Measurements from ENCODE around the gene EPHB2.
"Not testable (repeated sequence)": the region's sequence is repeated elsewhere in the genome, so short reads cannot be mapped to it uniquely, and the experiment has no call there.

Gene EPHB2

DNA sequence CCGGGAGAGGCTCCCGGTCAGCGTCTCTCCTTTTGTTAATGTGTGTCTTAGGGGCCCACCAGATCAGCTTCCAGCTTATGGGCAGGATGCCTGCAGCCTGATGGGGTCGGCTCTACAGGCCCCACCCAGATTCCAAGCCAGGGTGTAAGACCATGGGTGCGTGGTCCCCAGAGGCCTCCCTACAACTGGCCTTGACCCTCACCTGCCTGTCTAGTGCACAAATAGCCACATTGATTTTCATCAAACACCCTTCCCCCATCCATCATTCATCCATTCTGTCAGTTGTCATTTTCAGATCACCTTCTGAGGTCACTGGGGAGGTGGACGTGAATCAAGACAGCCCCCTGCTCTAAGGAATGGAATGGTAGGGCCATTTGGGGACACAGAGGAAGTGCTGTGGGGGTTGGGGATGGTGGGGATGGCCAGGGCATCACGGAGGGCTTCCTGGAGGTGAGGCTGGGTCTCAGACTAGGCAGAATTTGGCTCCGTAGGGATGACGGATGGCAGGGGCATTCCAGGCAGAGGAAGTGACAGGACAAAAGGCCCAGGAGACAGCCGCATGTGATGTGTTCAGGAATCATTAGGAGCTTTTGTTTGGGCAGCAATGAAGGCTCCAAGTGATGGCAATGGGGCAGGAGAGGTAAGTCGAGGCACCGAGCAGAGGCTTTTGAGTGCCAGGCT, 118.8 kb downstream of the EPHB2 start:
- peaks cover 3% of the 10 kb centered on the region for H3K27me3 Mint-ChIP-seq (ENCODE audit: low read depth)
- no peaks in the 10 kb centered on the region for H3K4me1 Mint-ChIP-seq (ENCODE audit: low read depth)
- no peak overlapping the region for H3K27ac Mint-ChIP-seq
- no peak overlapping the region for H3K4me3 Mint-ChIP-seq
- H3K9me3 Mint-ChIP-seq = no peaks in the 10 kb centered on the region
- no peak for DNase-seq (ENCODE audit: low spot score)
- no peaks in the 10 kb centered on the region for H3K36me3 Mint-ChIP-seq (ENCODE audit: low read depth)

- DNase-seq (ENCODE audit: low spot score) = no peak
- no peak overlapping the region for H3K27ac Mint-ChIP-seq
- H3K36me3 Mint-ChIP-seq (ENCODE audit: low read depth) = no peaks in the 10 kb centered on the region
- H3K9me3 Mint-ChIP-seq = no peaks in the 10 kb centered on the region
- no peak overlapping the region for H3K4me3 Mint-ChIP-seq
- H3K27me3 Mint-ChIP-seq (ENCODE audit: low read depth) = peaks cover 3% of the 10 kb centered on the region
- H3K4me1 Mint-ChIP-seq (ENCODE audit: low read depth) = no peaks in the 10 kb centered on the region
These were observed 119.5 kb downstream of the EPHB2 start for GRCh38 chr1:22830041-22830566.

- Mint-ChIP-seq H3K27ac (no peak overlapping the region), H3K36me3 (ENCODE audit: low read depth) (no peaks in the 10 kb centered on the region), H3K4me3 (no peak overlapping the region), H3K27me3 (ENCODE audit: low read depth) (peaks cover 3% of the 10 kb centered on the region), H3K9me3 (no peaks in the 10 kb centered on the region), H3K4me1 (ENCODE audit: low read depth) (no peaks in the 10 kb centered on the region)
- DNase-seq (ENCODE audit: low spot score) = no peak
These were observed 120.2 kb downstream of the EPHB2 start for GRCh38 chr1:22830757-22831340.

DNA sequence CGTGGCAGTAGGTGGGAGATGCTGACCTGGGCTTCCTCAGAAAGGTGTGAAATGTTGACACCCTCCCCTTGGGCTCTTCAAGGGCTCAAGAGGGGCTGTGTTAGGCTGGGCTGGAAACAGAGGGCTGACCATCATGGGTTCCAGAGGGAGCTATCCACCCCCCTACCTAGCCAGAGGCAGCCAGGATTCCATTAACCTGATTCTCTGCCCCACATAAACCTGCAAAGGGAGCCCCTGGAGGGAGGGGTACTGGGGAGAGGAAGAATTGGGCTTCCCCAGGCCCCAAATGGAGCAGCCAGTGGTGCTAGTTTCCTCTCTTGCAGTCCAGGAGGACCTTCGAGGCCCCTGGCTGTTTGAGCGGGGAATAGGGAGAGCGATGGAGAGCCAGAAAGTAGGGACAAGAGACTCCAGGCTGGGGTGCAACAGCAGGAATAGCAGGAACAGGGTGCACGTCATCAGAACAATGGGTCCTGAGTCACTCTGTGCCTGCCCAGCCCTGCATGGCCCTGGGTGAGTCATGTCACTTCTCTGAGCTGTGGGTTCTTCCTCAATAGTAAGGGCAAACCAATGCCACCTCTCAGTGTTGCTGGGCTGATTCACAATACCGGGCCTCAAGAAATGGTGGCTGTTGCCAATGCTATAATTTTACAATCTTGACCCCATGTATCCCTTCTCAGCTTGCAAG, 121.2 kb downstream of the EPHB2 start:
- peaks cover 3% of the 10 kb centered on the region for H3K27me3 Mint-ChIP-seq (ENCODE audit: low read depth)
- H3K4me3 Mint-ChIP-seq = no peak overlapping the region
- H3K36me3 Mint-ChIP-seq (ENCODE audit: low read depth) = no peaks in the 10 kb centered on the region
- no peak for DNase-seq (ENCODE audit: low spot score)
- H3K27ac Mint-ChIP-seq = no peak overlapping the region
- no peaks in the 10 kb centered on the region for H3K9me3 Mint-ChIP-seq
- no peaks in the 10 kb centered on the region for H3K4me1 Mint-ChIP-seq (ENCODE audit: low read depth)

- H3K27me3 Mint-ChIP-seq (ENCODE audit: low read depth) = peaks cover 3% of the 10 kb centered on the region
These were observed 121.8 kb downstream of the EPHB2 start for GRCh38 chr1:22832414-22832786.

DNA sequence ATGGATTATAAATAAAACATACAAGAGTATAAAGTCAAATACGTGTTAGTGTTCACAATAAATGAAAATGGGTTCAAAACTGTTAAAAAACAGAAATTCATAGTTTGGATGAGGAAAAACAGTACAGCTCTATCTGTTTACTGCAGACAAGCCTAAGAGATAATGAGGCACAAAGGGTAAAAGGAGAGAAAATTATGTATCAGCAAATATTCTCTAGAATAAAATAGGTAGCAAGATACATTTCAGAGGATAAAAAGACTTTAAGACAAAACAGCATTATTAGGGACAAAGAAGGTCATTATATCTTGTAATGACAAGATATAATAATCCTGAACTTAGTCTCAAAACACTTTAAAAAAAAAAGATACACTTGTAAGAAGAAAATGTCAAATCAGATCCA, 123.1 kb downstream of the EPHB2 start:
- H3K4me3 Mint-ChIP-seq = no peak overlapping the region
- H3K4me1 Mint-ChIP-seq (ENCODE audit: low read depth) = no peaks in the 10 kb centered on the region
- H3K27ac Mint-ChIP-seq = no peak overlapping the region
- no peaks in the 10 kb centered on the region for H3K9me3 Mint-ChIP-seq
- H3K27me3 Mint-ChIP-seq (ENCODE audit: low read depth) = peaks cover 3% of the 10 kb centered on the region
- DNase-seq (ENCODE audit: low spot score) = no peak
- H3K36me3 Mint-ChIP-seq (ENCODE audit: low read depth) = no peaks in the 10 kb centered on the region

More at GRCh38 chr1:22832414-22832786, 121.8 kb downstream of the EPHB2 start:
- no peak overlapping the region for H3K27ac Mint-ChIP-seq
- H3K4me3 Mint-ChIP-seq = no peak overlapping the region
- DNase-seq (ENCODE audit: low spot score) = no peak
- no peaks in the 10 kb centered on the region for H3K9me3 Mint-ChIP-seq
- no peaks in the 10 kb centered on the region for H3K4me1 Mint-ChIP-seq (ENCODE audit: low read depth)
- no peaks in the 10 kb centered on the region for H3K36me3 Mint-ChIP-seq (ENCODE audit: low read depth)

DNA sequence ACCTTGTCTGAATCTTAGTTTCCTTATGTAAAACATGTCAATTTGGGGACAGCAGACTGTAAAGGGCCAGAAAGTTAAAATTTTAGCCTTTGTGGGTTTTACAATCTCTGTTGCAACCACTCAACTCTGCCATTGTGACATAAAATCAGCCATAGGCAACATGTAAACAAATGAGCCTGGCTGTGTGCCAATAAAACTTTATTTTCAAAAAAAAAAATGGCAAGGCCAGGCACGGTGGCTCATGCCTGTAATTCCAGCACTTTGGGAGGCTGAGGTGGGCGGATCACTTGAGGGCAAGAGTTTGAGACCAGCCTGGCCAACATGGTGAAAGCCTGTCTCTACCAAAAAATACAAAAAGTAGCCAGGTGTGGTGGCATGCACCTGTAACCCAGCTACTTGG, 123.8 kb downstream of the EPHB2 start:
- not testable (repeated sequence) for H3K4me1 Mint-ChIP-seq (ENCODE audit: low read depth); H3K4me3 Mint-ChIP-seq; H3K27me3 Mint-ChIP-seq (ENCODE audit: low read depth); H3K9me3 Mint-ChIP-seq; DNase-seq (ENCODE audit: low spot score); H3K27ac Mint-ChIP-seq; H3K36me3 Mint-ChIP-seq (ENCODE audit: low read depth)

DNA sequence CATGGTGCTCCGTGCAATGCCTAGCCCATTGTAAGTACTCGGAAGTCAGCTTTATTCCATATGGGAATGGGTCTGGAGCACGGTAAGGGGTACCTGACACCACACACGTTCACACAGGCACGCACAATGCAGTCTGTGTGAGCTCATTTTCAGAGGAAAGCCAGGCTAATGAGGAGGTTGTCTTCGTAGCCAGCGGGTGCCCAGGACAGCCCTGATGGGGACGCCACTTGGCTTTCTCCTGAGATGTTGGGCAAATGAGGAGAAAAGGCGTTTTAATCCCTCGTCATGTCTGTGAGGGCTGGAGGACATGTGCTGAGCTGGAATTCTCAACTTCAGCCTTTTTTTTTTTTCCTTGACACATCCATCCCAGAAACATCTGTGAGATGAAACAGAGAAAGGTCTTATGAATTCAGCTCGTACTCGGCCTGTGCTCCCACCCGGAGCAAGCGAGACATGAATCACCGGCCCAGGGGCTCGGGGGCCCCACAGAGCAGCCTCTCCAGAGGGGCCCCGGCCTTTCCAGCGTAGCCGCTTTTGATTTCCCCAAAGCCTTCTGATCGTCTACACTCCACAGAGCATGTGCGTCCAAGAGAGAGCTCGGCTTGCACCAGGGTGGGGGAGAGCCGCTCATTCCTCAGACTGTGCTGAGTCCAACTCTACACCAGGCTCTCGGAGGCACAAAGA, 125.1 kb downstream of the EPHB2 start:
- DNase-seq (ENCODE audit: low spot score) = no peak
- Mint-ChIP-seq H3K4me3 (no peak overlapping the region), H3K36me3 (ENCODE audit: low read depth) (no peaks in the 10 kb centered on the region), H3K4me1 (ENCODE audit: low read depth) (no peaks in the 10 kb centered on the region), H3K9me3 (no peaks in the 10 kb centered on the region), H3K27me3 (ENCODE audit: low read depth) (peaks cover 3% of the 10 kb centered on the region), H3K27ac (no peak overlapping the region)

GRCh38 chr1:22836850-22837249, 126.2 kb downstream of the EPHB2 start:
- H3K27me3 Mint-ChIP-seq (ENCODE audit: low read depth) = peaks cover 3% of the 10 kb centered on the region
- H3K27ac Mint-ChIP-seq = no peak overlapping the region
- H3K36me3 Mint-ChIP-seq (ENCODE audit: low read depth) = no peaks in the 10 kb centered on the region
- DNase-seq (ENCODE audit: low spot score) = no peak
- H3K4me1 Mint-ChIP-seq (ENCODE audit: low read depth) = no peaks in the 10 kb centered on the region
- no peaks in the 10 kb centered on the region for H3K9me3 Mint-ChIP-seq
- H3K4me3 Mint-ChIP-seq = no peak overlapping the region

- Mint-ChIP-seq H3K27me3 (ENCODE audit: low read depth) (peaks cover 3% of the 10 kb centered on the region), H3K9me3 (no peaks in the 10 kb centered on the region), H3K27ac (no peak overlapping the region), H3K4me1 (ENCODE audit: low read depth) (no peaks in the 10 kb centered on the region), H3K4me3 (no peak overlapping the region), H3K36me3 (ENCODE audit: low read depth) (no peaks in the 10 kb centered on the region)
- no peak for DNase-seq (ENCODE audit: low spot score)
These were observed 126.7 kb downstream of the EPHB2 start for GRCh38 chr1:22837332-22837731.

DNA sequence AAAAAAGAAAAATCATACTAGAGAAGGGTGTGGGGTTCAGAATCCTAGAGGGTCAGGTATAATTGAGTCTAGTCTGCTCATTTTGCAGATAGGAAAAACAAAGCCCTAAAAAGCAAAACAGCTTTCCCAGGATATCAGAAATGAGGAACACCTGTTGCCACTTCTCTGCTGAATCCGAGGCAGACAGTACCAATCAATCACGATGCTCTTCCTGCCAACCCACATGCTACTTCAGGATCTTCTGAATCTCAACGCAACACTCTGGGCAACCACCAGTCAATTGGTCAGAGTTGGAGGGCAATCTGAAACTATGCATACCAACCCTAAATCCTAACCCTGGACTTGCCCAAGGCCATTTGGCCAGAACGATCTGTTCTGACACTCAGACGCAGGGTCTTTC, 128.3 kb downstream of the EPHB2 start:
- H3K27ac Mint-ChIP-seq = no peak overlapping the region
- no peaks in the 10 kb centered on the region for H3K27me3 Mint-ChIP-seq (ENCODE audit: low read depth)
- H3K36me3 Mint-ChIP-seq (ENCODE audit: low read depth) = no peaks in the 10 kb centered on the region
- no peaks in the 10 kb centered on the region for H3K9me3 Mint-ChIP-seq
- no peak for DNase-seq (ENCODE audit: low spot score)
- no peak overlapping the region for H3K4me3 Mint-ChIP-seq
- H3K4me1 Mint-ChIP-seq (ENCODE audit: low read depth) = no peaks in the 10 kb centered on the region

- H3K4me1 Mint-ChIP-seq (ENCODE audit: low read depth) = no peaks in the 10 kb centered on the region
- H3K9me3 Mint-ChIP-seq = no peaks in the 10 kb centered on the region
- no peak for DNase-seq (ENCODE audit: low spot score)
- H3K4me3 Mint-ChIP-seq = no peak overlapping the region
- no peaks in the 10 kb centered on the region for H3K36me3 Mint-ChIP-seq (ENCODE audit: low read depth)
- H3K27me3 Mint-ChIP-seq (ENCODE audit: low read depth) = no peaks in the 10 kb centered on the region
- H3K27ac Mint-ChIP-seq = no peak overlapping the region
These were observed 129.2 kb downstream of the EPHB2 start for GRCh38 chr1:22839806-22840205.

GRCh38 chr1:22841142-22841541, 130.5 kb downstream of the EPHB2 start:
- H3K27me3 Mint-ChIP-seq (ENCODE audit: low read depth) = peaks cover 4% of the 10 kb centered on the region
- no peaks in the 10 kb centered on the region for H3K4me1 Mint-ChIP-seq (ENCODE audit: low read depth)
- H3K9me3 Mint-ChIP-seq = no peaks in the 10 kb centered on the region
- no peak for DNase-seq (ENCODE audit: low spot score)
- H3K4me3 Mint-ChIP-seq = no peak overlapping the region
- H3K27ac Mint-ChIP-seq = no peak overlapping the region
- no peaks in the 10 kb centered on the region for H3K36me3 Mint-ChIP-seq (ENCODE audit: low read depth)

DNA sequence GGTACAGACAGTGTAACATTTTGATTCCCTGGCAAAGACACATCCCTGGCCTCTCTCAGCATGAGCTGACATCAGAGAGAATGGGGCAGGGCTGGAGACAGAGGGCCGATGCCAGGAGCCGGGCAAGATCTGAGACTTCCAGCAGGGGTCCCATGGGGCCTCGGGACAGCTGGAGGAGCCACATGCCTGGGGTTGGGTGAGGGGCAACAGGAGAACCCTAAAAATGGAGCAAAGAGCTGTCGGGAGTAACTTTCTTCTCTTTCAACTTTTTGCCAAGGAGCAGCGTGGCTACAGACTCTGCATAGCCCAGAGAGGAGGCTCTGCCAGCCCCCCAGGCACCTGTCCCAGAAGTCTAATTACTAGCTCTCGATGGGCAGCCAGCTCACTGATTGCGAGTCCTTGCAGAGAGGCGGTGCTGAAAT, 131.2 kb downstream of the EPHB2 start:
- Mint-ChIP-seq H3K4me3 (no peak overlapping the region), H3K27me3 (ENCODE audit: low read depth) (peaks cover 8% of the 10 kb centered on the region)

More for the DNA sequence above, 131.2 kb downstream of the EPHB2 start:
- H3K4me1 Mint-ChIP-seq (ENCODE audit: low read depth) = no peaks in the 10 kb centered on the region
- no peaks in the 10 kb centered on the region for H3K36me3 Mint-ChIP-seq (ENCODE audit: low read depth)
- H3K27ac Mint-ChIP-seq = no peak overlapping the region
- no peaks in the 10 kb centered on the region for H3K9me3 Mint-ChIP-seq
- no peak for DNase-seq (ENCODE audit: low spot score)

All from T-helper 2 cell treated with Interferon-gamma antibody and Interleukin-4, amounts not matched to agents 5 μg/mL and 100 μg/mL, for 36 hours (primary cell).